Rectal smooth muscle tissue (tissue), 1 donor: ENCODE data around the gene BTG2.
A peak's percentile ranks its signal among the peaks of the same experiment; 100 is the strongest.
"Not testable (repeated sequence)": the region's sequence is repeated elsewhere in the genome, so short reads cannot be mapped to it uniquely, and the experiment has no call there.

Source experiments
- H3K27ac ChIP-seq: one replicate; pipeline ENCODE4 v1.7.0; 2013; ENCODE audit warnings: low read depth, low read length, inconsistent platforms
- H3K27me3 ChIP-seq: one replicate; pipeline ENCODE4 v1.7.0; 2013; ENCODE audit warnings: low read length; ENCODE audit not compliant: control insufficient read depth, insufficient read depth
- H3K36me3 ChIP-seq: one replicate; pipeline ENCODE4 v1.7.0; 2013; ENCODE audit warnings: low read length; ENCODE audit not compliant: control insufficient read depth, insufficient read depth
- H3K4me1 ChIP-seq: one replicate; pipeline ENCODE4 v1.7.0; 2013; ENCODE audit warnings: low read length; ENCODE audit not compliant: control insufficient read depth, insufficient read depth
- H3K4me3 ChIP-seq: one replicate; pipeline ENCODE4 v1.7.0; 2013; ENCODE audit warnings: low read length
- H3K9ac ChIP-seq: one replicate; pipeline ENCODE4 v1.7.0; 2013; ENCODE audit warnings: low read length

Gene BTG2

DNA sequence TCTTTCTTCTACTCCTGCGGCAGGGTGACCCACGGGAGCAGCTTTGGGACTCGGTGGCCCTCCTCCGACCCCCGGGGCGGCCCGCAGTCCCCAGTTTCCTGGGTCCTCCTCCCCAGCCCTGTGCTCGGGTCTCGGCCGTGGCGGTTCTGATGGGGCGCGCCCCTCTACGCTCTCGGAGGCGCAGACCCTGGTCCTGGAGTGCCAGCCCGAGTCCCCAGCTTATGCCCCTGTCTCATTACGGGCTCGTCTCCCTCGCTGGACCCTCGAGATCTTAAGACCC, 430 bp downstream of the BTG2 start:
- Histone ChIP-seq H3K27ac (peak overlapping the region; percentile 100), H3K4me3 (peak overlapping the region; percentile 97), H3K27me3 (no peaks in the 10 kb centered on the region), H3K9ac (peak overlapping the region; percentile 99), H3K36me3 (peaks cover 17% of the 10 kb centered on the region), H3K4me1 (peaks cover 19% of the 10 kb centered on the region)

DNA sequence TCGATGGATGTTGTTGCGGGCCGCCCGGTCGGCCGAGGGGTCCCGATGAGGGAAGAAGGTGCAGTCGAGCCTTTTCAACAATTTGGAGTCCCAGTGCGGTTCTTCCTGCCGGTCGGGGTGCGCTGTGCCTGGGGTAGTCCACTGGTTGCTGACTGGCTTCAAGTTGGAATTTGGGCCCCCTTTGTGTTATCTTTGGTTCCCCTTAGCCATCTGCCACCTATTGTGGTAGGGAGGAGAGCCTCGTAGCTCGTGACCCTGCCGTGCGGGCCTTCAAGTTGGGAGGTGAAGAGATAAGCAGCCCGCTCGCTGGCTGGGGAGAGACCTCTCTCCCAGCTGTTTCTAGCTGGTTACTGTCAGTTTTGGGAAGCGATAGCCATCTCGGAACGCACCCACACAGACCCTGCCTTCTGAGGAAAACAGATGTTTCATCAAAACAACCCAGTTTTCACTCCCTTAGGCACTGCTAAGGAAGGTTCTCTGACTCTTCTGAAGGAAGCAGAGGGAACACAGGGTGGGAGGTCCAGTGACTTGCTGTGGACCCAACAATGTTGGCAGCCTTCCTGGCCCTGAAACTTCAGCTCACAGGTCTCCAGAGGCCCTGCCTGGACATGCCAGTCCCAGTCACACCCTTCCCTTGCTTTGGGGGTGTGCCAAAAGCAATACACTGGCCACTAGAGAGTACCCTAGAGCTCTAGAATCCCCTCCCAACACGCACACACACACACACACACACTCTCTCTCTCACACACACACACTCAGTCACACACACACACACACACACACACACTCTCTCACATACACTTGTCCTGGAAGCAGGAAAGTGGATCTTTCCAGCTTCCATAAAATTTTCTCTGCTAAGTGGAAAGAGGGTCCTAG, 1.0 kb downstream of the BTG2 start:
- peaks cover 17% of the 10 kb centered on the region for H3K36me3 ChIP-seq

DNA sequence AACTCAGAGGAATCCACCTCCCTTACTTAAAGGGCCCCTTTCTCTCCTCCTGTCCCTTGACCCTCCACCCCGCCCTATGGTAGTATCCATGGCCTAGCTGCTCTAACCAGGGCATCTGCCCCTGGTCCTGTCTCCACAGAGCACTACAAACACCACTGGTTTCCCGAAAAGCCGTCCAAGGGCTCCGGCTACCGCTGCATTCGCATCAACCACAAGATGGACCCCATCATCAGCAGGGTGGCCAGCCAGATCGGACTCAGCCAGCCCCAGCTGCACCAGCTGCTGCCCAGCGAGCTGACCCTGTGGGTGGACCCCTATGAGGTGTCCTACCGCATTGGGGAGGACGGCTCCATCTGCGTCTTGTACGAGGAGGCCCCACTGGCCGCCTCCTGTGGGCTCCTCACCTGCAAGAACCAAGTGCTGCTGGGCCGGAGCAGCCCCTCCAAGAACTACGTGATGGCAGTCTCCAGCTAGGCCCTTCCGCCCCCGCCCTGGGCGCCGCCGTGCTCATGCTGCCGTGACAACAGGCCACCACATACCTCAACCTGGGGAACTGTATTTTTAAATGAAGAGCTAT, 1.7 kb downstream of the BTG2 start:
- H3K4me1 ChIP-seq, result peaks cover 19% of the 10 kb centered on the region
- peaks cover 17% of the 10 kb centered on the region for H3K36me3 ChIP-seq
- peak overlapping the region; percentile 99 for H3K9ac ChIP-seq
- H3K4me3 ChIP-seq, result peak overlapping the region; percentile 97
- H3K27ac ChIP-seq, result peak overlapping the region; percentile 100
- no peaks in the 10 kb centered on the region for H3K27me3 ChIP-seq

More for the DNA sequence above, 1.0 kb downstream of the BTG2 start:
- Histone ChIP-seq H3K27me3 (no peaks in the 10 kb centered on the region), H3K27ac (peak overlapping the region; percentile 100), H3K4me1 (peaks cover 19% of the 10 kb centered on the region), H3K9ac (peak overlapping the region; percentile 99), H3K4me3 (peak overlapping the region; percentile 97)

DNA sequence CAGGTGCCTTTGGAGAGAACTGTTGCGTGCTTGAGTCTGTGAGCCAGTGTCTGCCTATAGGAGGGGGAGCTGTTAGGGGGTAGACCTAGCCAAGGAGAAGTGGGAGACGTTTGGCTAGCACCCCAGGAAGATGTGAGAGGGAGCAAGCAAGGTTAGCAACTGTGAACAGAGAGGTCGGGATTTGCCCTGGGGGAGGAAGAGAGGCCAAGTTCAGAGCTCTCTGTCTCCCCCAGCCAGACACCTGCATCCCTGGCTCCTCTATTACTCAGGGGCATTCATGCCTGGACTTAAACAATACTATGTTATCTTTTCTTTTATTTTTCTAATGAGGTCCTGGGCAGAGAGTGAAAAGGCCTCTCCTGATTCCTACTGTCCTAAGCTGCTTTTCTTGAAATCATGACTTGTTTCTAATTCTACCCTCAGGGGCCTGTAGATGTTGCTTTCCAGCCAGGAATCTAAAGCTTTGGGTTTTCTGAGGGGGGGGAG, 2.4 kb downstream of the BTG2 start:
- Histone ChIP-seq H3K9ac (peak overlapping the region; percentile 2), H3K4me1 (peaks cover 19% of the 10 kb centered on the region), H3K4me3 (peak overlapping the region; percentile 97), H3K27me3 (no peaks in the 10 kb centered on the region), H3K27ac (peak overlapping the region; percentile 4), H3K36me3 (peaks cover 17% of the 10 kb centered on the region)

DNA sequence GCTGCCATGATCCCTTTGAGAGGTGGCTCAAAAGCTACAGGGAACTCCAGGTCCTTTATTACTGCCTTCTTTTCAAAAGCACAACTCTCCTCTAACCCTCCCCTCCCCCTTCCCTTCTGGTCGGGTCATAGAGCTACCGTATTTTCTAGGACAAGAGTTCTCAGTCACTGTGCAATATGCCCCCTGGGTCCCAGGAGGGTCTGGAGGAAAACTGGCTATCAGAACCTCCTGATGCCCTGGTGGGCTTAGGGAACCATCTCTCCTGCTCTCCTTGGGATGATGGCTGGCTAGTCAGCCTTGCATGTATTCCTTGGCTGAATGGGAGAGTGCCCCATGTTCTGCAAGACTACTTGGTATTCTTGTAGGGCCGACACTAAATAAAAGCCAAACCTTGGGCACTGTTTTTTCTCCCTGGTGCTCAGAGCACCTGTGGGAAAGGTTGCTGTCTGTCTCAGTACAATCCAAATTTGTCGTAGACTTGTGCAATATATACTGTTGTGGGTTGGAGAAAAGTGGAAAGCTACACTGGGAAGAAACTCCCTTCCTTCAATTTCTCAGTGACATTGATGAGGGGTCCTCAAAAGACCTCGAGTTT, 3.1 kb downstream of the BTG2 start:
- H3K9ac ChIP-seq, result no peak overlapping the region
- H3K27ac ChIP-seq, result peak overlapping the region; percentile 4
- H3K27me3 ChIP-seq, result no peaks in the 10 kb centered on the region
- peak overlapping the region; percentile 97 for H3K4me3 ChIP-seq
- peaks cover 19% of the 10 kb centered on the region for H3K4me1 ChIP-seq
- H3K36me3 ChIP-seq, result peaks cover 17% of the 10 kb centered on the region

DNA sequence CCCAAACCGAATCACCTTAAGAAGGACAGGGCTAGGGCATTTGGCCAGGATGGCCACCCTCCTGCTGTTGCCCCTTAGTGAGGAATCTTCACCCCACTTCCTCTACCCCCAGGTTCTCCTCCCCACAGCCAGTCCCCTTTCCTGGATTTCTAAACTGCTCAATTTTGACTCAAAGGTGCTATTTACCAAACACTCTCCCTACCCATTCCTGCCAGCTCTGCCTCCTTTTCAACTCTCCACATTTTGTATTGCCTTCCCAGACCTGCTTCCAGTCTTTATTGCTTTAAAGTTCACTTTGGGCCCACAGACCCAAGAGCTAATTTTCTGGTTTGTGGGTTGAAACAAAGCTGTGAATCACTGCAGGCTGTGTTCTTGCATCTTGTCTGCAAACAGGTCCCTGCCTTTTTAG, 3.6 kb downstream of the BTG2 start:
- H3K9ac ChIP-seq, result no peak overlapping the region
- no peak overlapping the region for H3K27ac ChIP-seq
- H3K27me3 ChIP-seq, result no peaks in the 10 kb centered on the region
- H3K4me1 ChIP-seq, result peaks cover 19% of the 10 kb centered on the region
- peak overlapping the region; percentile 97 for H3K4me3 ChIP-seq
- H3K36me3 ChIP-seq, result peaks cover 17% of the 10 kb centered on the region

DNA sequence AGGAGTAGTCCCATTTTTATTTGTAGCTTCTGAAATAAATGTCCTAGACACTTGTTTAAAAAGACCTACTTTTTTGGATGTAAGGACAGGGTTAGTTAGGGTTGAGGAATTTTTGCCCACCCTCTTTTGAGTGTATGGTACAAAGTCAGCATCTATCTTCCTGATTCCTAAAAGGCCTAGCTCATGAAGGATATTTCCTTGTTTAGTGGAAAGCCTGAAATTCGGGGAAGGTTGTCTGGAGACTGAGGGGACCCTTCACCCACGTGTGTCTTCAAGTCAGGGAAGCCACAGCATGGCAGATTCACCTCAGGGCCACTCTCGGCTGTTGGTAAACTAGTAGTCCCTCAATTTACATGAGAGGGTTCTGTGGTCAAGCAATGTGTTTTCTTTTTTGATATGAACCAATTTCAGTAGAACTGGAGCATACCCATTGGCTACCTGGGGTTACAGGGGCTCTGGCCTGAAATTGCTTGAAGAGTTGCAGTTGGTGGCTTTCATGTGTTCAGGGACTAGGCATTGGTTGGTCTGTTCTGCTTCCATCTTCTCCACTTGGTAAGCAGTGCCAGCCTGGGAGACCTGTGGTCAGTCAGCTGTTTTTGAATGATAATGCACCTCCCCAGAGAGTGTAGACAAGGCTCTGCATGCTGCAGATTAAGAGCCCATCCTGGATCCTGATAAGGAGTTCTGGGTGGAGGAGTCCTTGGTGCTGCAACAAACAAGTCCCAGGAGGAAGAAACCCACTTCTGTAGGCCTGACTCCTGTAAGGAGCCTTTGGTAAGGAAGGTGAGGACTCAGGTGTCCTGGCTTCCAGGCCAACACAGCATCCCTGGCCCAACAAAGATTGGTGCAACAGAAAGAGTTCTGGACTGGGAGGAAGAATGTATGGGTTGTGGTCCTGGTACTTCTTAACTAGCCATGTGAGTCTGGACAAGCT, 6.3 kb downstream of the BTG2 start:
- Histone ChIP-seq H3K27ac (no peak overlapping the region), H3K4me3 (no peak overlapping the region), H3K36me3 (peaks cover 16% of the 10 kb centered on the region), H3K9ac (no peak overlapping the region), H3K27me3 (no peaks in the 10 kb centered on the region), H3K4me1 (peaks cover 15% of the 10 kb centered on the region)

DNA sequence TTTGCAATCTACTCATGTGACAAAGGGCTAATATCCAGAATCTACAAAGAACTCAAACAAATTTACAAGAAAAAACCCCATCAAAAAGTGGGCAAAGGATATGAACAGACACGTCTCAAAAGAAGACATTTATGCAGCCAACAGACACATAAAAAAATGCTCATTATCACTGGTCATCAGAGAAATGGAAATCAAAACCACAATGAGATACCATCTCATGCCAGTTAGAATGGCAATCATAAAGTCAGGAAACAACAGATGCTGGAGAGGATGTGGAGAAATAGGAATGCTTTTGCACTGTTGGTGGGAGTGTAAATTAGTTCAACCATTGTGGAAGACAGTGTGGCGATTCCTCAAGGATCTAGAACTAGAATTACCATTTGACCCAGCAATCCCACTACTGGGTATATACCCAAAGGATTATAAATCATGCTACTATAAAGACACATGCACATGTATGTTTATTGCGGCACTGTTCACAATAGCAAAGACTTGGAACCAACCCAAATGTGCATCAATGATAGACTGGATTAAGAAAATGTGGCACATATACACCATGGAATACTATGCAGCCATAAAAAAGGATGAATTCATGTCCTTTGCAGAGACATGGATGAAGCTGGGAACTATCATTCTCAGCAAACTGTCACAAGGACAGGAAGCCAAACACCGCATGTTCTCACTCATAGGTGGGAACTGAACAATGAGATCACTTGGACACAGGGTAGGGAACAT, 8.9 kb downstream of the BTG2 start:
- not testable (repeated sequence) for H3K9ac ChIP-seq, H3K27me3 ChIP-seq, H3K4me3 ChIP-seq, H3K4me1 ChIP-seq, H3K36me3 ChIP-seq, H3K27ac ChIP-seq

DNA sequence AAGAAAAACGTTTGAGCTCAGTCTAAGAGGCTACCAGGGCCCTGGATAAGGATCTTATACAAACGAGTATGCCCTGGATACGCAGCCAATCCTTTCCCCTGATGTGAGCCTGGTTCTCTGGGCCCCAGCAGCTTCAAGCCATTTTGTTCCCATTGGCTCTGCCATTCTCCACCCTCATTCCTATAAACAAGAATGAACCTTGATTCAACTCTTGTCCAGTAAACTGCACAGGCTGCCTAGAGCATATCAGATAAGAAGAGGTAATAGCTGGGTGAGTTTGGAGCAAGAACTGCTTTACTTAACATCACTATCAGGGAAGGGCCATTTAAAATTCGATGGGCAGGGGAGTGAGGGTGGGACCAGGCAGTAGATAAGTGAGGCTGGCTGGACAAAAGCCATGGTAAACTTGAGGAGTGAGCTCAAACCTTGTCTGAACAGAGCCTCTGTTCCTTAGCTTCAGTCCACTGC, 11.3 kb downstream of the BTG2 start:
- no peaks in the 10 kb centered on the region for H3K27me3 ChIP-seq
- H3K4me1 ChIP-seq, result no peaks in the 10 kb centered on the region
- no peaks in the 10 kb centered on the region for H3K36me3 ChIP-seq
- no peak overlapping the region for H3K27ac ChIP-seq
- no peak overlapping the region for H3K9ac ChIP-seq
- H3K4me3 ChIP-seq, result no peak overlapping the region

DNA sequence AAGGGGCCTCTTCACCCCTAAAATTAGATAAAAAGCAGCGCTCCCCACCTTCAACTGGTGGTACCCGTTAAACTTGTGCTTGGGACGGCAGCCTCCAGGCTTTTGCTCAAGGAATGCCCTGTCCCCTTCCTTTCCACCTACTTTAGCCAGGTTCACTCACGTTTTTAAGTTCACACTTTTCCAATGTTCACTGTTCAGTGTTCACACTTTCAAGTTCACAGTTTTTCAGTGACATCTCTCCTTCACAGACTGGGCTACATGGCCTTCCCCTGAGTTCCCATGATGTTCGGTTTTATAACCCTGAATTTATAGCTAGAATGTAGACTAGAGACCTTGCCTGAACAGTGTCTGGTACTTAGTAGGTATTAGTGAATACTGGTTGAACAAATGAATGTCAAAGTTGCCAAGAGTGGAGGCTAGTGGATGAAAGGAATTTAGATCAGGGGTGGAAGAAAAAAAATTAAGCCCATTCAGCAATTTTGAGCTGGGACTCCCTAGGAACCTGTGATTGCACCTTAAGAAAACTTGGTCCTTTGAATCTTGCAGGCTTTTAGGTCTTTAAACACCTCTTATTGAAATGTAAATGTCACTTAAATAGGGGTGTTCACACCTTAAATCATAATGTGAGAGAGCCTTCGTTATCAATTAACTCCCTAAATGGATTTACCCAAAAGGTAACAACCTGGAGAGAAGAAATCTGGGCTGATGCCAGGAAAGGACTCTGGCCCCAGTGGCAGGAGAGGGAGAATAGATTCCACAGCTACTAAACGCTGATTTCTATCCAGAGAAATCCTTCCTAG, 12.3 kb downstream of the BTG2 start:
- Histone ChIP-seq H3K27ac (no peak overlapping the region), H3K4me3 (no peak overlapping the region), H3K27me3 (no peaks in the 10 kb centered on the region), H3K9ac (no peak overlapping the region), H3K36me3 (no peaks in the 10 kb centered on the region), H3K4me1 (no peaks in the 10 kb centered on the region)

DNA sequence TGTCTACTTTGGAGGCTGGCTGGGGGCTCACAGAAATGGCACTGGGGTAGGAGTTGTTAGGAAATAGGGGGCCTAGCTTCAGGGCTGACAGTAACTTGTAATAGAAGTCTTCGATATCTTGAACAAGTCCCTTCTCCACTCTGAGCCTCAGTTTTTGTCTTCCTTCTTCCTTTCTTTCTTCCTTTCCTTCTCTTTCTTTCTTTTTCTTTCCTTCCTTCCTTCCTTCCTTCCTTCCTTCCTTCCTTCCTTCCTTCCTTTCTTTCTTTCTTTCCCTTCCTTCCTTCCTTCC, 12.9 kb downstream of the BTG2 start:
- H3K4me1 ChIP-seq, result no peaks in the 10 kb centered on the region
- no peaks in the 10 kb centered on the region for H3K36me3 ChIP-seq
- no peaks in the 10 kb centered on the region for H3K27me3 ChIP-seq
- H3K4me3 ChIP-seq, result no peak overlapping the region
- no peak overlapping the region for H3K9ac ChIP-seq
- H3K27ac ChIP-seq, result no peak overlapping the region
